WTC11 (cell line): ENCODE measurements around the gene RRP1.

Experiments
- ARID4B ChIP-seq: sonication (generic); formaldehyde crosslinking; IDR thresholded peaks from 2 replicates; pipeline ENCODE4 v1.8.0; 2023; ENCODE audit warnings: missing genetic modification reagents, mild to moderate bottlenecking, borderline replicate concordance
- CTCF ChIP-seq: fragments of 200-600 bp; IDR thresholded peaks from 2 replicates; pipeline ENCODE4 v1.8.0; 2022; ENCODE audit warnings: antibody characterized with exemption
- E2F5 ChIP-seq: sonication (generic); formaldehyde crosslinking; IDR thresholded peaks from 2 replicates; pipeline ENCODE4 v1.8.1; 2022; ENCODE audit warnings: mild to moderate bottlenecking, moderate library complexity, missing genetic modification reagents
- ELF4 ChIP-seq: sonication (generic); formaldehyde crosslinking; IDR thresholded peaks from 2 replicates; pipeline ENCODE4 v1.8.1; 2022; ENCODE audit warnings: low read depth, mild to moderate bottlenecking, moderate library complexity, missing genetic modification reagents
- GRHL2 ChIP-seq: fragments of 250-450 bp; sonication (Bioruptor Pico); IDR thresholded peaks from 2 replicates; pipeline ENCODE4 v1.8.0; 2022; ENCODE audit warnings: mild to moderate bottlenecking, moderate library complexity; ENCODE audit not compliant: insufficient replicate concordance, severe bottlenecking
- GTF2I ChIP-seq: fragments of 250-450 bp; sonication (Bioruptor Pico); conservative IDR thresholded peaks from 2 replicates; pipeline ENCODE4 v1.4.0; 2021; ENCODE audit warnings: mild to moderate bottlenecking
- HMGXB4 ChIP-seq: sonication (generic); formaldehyde crosslinking; IDR thresholded peaks from 2 replicates; pipeline ENCODE4 v1.8.1; 2023; ENCODE audit warnings: mild to moderate bottlenecking, moderate library complexity, missing genetic modification reagents
- NR2C2 ChIP-seq: sonication (generic); formaldehyde crosslinking; IDR thresholded peaks from 2 replicates; pipeline ENCODE4 v1.8.0; 2022; ENCODE audit warnings: mild to moderate bottlenecking, missing genetic modification reagents
- SP1 ChIP-seq: sonication (generic); formaldehyde crosslinking; conservative IDR thresholded peaks from 2 replicates; pipeline ENCODE4 v1.8.1; 2022; ENCODE audit warnings: missing genetic modification reagents
- ZNF281 ChIP-seq: sonication (generic); formaldehyde crosslinking; IDR thresholded peaks from 2 replicates; pipeline ENCODE4 v1.8.0; 2023; ENCODE audit warnings: mild to moderate bottlenecking, missing genetic modification reagents

- no peak for TF ChIP-seq ELF4 (CRISPR knock-in tag)
- TF ChIP-seq HMGXB4 (CRISPR knock-in tag): no peak
- TF ChIP-seq ZNF281 (CRISPR knock-in tag): no peak
- TF ChIP-seq CTCF: no peak
- TF ChIP-seq GRHL2 (CRISPR knock-in tag): no peak
- no peak for TF ChIP-seq E2F5 (CRISPR knock-in tag)
- TF ChIP-seq SP1 (CRISPR knock-in tag): no peak
- TF ChIP-seq NR2C2 (CRISPR knock-in tag): no peak
- no peak for TF ChIP-seq GTF2I (CRISPR knock-in tag)
- no peak for TF ChIP-seq ARID4B (CRISPR knock-in tag)
Measured at GRCh38 chr21:43825242-43825935, 36.0 kb downstream of the RRP1 start.
